Left ventricle myocardium inferior (tissue), 1 donor: Measurements from ENCODE around the gene TPH2. TPM values are rescaled to one million over a fixed set of nuclear protein-coding genes. Genes with fewer than 3 reads are reported as not detected.

Source experiments
- DNase-seq: peaks from one replicate; pipeline ENCODE4 v3.0.0-alpha.2; 2020
- H3K27ac ChIP-seq: fragments of 200-600 bp; replicated peaks from 2 replicates; pipeline ENCODE4 v1.8.0; 2021
- H3K27me3 ChIP-seq: fragments of 200-600 bp; 2 replicates; pipeline ENCODE4 v1.8.0; 2021; ENCODE audit warnings: low read depth
- H3K36me3 ChIP-seq: fragments of 200-600 bp; 2 replicates; pipeline ENCODE4 v1.8.0; 2021
- H3K4me1 ChIP-seq: fragments of 200-600 bp; 2 replicates; pipeline ENCODE4 v1.8.0; 2021
- H3K4me3 ChIP-seq: fragments of 200-600 bp; 2 replicates; pipeline ENCODE4 v1.8.0; 2021; ENCODE audit warnings: mild to moderate bottlenecking, moderate library complexity
- H3K9me3 ChIP-seq: fragments of 200-600 bp; replicated peaks from 2 replicates; pipeline ENCODE4 v1.8.0; 2021
- intact Hi-C: fragments of 100-400 bp; cut with micrococcal nuclease; formaldehyde crosslinking; loops from one replicate; pipeline ENCODE4 v1.11.0; 2022
- total RNA-seq: library from RNA; stranded (reverse); fragmentation: NEBNext Ultra II Directional; extraction: Animal tissue kit (Norgen Biotek cat#: 25700); gene quantifications from one replicate; pipeline ENCODE4 v1.2.1, GENCODE V29; 2021
- TF ChIP-seq, protein P1 (sequence below): fragments of 200-600 bp; IDR thresholded peaks from 2 replicates; pipeline ENCODE4 v1.8.0; 2021; ENCODE audit warnings: antibody characterized with exemption, mild to moderate bottlenecking, borderline replicate concordance
- donor health status: DM: no; HTN: yes; CAD: no; lungs with severe emphysema.

The TPH2 gene
- total RNA-seq, 1 donor from 2014 or later: not detected

- no peak for DNase-seq
- no peaks in the 10 kb centered on the region for H3K36me3 ChIP-seq
- peaks cover 4% of the 10 kb centered on the region for H3K4me1 ChIP-seq
- TF ChIP-seq, protein P1, sequence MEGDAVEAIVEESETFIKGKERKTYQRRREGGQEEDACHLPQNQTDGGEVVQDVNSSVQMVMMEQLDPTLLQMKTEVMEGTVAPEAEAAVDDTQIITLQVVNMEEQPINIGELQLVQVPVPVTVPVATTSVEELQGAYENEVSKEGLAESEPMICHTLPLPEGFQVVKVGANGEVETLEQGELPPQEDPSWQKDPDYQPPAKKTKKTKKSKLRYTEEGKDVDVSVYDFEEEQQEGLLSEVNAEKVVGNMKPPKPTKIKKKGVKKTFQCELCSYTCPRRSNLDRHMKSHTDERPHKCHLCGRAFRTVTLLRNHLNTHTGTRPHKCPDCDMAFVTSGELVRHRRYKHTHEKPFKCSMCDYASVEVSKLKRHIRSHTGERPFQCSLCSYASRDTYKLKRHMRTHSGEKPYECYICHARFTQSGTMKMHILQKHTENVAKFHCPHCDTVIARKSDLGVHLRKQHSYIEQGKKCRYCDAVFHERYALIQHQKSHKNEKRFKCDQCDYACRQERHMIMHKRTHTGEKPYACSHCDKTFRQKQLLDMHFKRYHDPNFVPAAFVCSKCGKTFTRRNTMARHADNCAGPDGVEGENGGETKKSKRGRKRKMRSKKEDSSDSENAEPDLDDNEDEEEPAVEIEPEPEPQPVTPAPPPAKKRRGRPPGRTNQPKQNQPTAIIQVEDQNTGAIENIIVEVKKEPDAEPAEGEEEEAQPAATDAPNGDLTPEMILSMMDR: no peak
- no peak overlapping the region for H3K27ac ChIP-seq
- H3K4me3 ChIP-seq: no peak overlapping the region
- no peaks in the 10 kb centered on the region for H3K9me3 ChIP-seq
- intact Hi-C loops: no loop called here
- H3K27me3 ChIP-seq: peaks cover 87% of the 10 kb centered on the region
These were observed 4.1 kb downstream of the TPH2 start for GRCh38 chr12:71942703-71943102.

DNA sequence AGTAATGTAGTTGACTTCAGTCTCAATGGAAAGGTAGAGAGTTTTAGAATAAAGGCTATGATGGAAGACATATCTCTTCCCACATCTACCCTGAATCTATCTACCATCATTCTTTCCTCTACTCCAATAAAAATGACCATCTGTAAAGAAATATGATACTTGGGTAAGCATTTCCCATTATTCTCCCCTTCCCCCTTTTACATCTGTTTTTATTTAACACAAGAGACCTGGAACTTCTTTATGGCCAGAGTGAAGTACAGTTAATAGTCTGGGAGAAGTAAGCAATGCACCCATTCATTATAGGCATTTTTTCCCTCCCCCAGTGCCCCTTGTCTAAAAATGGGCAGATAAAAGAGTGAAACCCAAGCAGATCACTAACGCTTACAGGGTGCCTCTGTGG, 6.5 kb downstream of the TPH2 start:
- intact Hi-C loops: no loop called here
- TF ChIP-seq, protein P1: no peak
- H3K9me3 ChIP-seq: no peaks in the 10 kb centered on the region
- no peak overlapping the region for H3K4me3 ChIP-seq
- H3K27ac ChIP-seq: no peak overlapping the region
- H3K36me3 ChIP-seq: no peaks in the 10 kb centered on the region
- peaks cover 75% of the 10 kb centered on the region for H3K27me3 ChIP-seq
- no peak for DNase-seq
- H3K4me1 ChIP-seq: no peaks in the 10 kb centered on the region

DNA sequence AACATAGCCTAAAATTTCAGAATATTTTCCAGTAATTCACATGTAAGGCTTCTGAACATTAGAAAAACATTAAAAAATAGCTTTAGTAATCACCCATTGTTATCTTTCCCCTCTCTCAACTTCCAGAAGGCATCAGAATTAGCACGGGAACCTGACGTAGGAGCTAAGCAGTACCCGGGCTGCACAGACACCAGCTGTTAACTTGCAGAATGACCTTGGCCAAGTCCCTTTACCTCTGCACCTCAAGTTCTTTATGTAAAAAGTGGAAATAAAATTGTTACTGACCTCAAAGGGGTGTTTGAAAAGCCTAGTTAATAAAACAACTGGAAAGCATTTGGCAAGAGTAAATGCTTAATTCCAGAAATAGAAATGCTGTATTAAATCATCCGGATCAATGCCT, 7.2 kb downstream of the TPH2 start:
- no peaks in the 10 kb centered on the region for H3K36me3 ChIP-seq
- no peak overlapping the region for H3K27ac ChIP-seq
- H3K27me3 ChIP-seq: peaks cover 67% of the 10 kb centered on the region
- no peaks in the 10 kb centered on the region for H3K9me3 ChIP-seq
- DNase-seq: no peak
- intact Hi-C loops: no loop called here
- no peaks in the 10 kb centered on the region for H3K4me1 ChIP-seq
- TF ChIP-seq, protein P1: no peak
- H3K4me3 ChIP-seq: no peak overlapping the region

DNA sequence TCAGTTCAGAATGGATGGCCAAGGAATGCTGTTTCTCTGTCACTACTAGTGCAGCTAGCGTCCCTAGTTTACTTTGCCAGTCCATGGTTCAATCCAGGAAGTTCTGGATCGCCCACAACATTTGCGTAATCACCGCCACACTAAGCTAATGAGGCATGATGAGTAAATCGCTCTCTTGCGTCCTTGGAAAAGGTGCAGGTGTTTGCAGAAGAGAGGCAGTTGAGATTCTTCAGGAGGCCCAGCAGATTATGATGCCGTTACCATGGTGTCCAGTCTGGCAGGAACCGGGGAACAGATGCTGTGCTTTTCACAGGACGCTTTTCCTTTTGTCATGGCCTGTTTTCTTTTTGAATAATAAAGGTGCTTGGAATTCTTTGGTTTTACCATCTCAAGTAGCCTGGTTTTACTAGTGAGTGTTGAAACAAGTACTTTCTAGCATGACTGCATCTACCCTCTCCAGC, 9.0 kb downstream of the TPH2 start:
- H3K36me3 ChIP-seq: no peaks in the 10 kb centered on the region
- H3K4me1 ChIP-seq: no peaks in the 10 kb centered on the region
- peaks cover 58% of the 10 kb centered on the region for H3K27me3 ChIP-seq
- TF ChIP-seq, protein P1: no peak
- DNase-seq: no peak
- intact Hi-C loops: no loop called here
- H3K4me3 ChIP-seq: no peak overlapping the region
- no peak overlapping the region for H3K27ac ChIP-seq
- no peaks in the 10 kb centered on the region for H3K9me3 ChIP-seq

GRCh38 chr12:71948390-71948789, 9.7 kb downstream of the TPH2 start:
- intact Hi-C loops: no loop called here
- Histone ChIP-seq H3K27ac (no peak overlapping the region), H3K4me1 (no peaks in the 10 kb centered on the region), H3K4me3 (no peak overlapping the region), H3K9me3 (no peaks in the 10 kb centered on the region), H3K27me3 (peaks cover 51% of the 10 kb centered on the region), H3K36me3 (no peaks in the 10 kb centered on the region)
- TF ChIP-seq, protein P1: no peak
- DNase-seq: no peak

- H3K36me3 ChIP-seq: no peaks in the 10 kb centered on the region
- no peaks in the 10 kb centered on the region for H3K9me3 ChIP-seq
- no peaks in the 10 kb centered on the region for H3K4me1 ChIP-seq
- no peak for DNase-seq
- no peak overlapping the region for H3K27ac ChIP-seq
- TF ChIP-seq, protein P1: no peak
- H3K4me3 ChIP-seq: no peak overlapping the region
- intact Hi-C loops: no loop called here
- peaks cover 40% of the 10 kb centered on the region for H3K27me3 ChIP-seq
These were observed 11.0 kb downstream of the TPH2 start for GRCh38 chr12:71949646-71950045.
